Subcutaneous adipose tissue (tissue), 4 donors: Measurements from ENCODE around the gene NFKB2. TPM values are rescaled to one million over a fixed set of nuclear protein-coding genes. Genes with fewer than 3 reads are reported as not detected.

ENCODE experiments used
- CTCF ChIP-seq: fragments of 450-650 bp; IDR thresholded peaks from one replicate; pipeline ENCODE4 v1.5.1; 2016; ENCODE audit warnings: low read depth, mild to moderate bottlenecking, control low read depth, antibody characterized with exemption, moderate library complexity
- total RNA-seq, 4 donors: library from RNA; depleted of rRNA; stranded (reverse); fragments of >200 nt; gene quantifications; one replicate each; pipeline ENCODE4 v1.1.0, GENCODE V29; 2016

NFKB2 gene
- total RNA-seq, 4 donors from 2014 or later: 7.7 to 20.3 (median 12.4) TPM

GRCh38 chr10:102425444-102425843, 29.9 kb downstream of the NFKB2 start:
- TF ChIP-seq CTCF: no peak

GRCh38 chr10:102426803-102427287, 31.3 kb downstream of the NFKB2 start:
- no peak for TF ChIP-seq CTCF

GRCh38 chr10:102429468-102429867, 34.0 kb downstream of the NFKB2 start:
- no peak for TF ChIP-seq CTCF

GRCh38 chr10:102431452-102432124, 36.1 kb downstream of the NFKB2 start:
- no peak for TF ChIP-seq CTCF

GRCh38 chr10:102432162-102432950, 36.9 kb downstream of the NFKB2 start, which contains the start of gene CUEDC2:
CUEDC2 (minus strand) TSS chr10:102432574; CDS start chr10:102425188, 7,386 bp downstream.
- TF ChIP-seq CTCF: no peak

- no peak for TF ChIP-seq CTCF
Observed at GRCh38 chr10:102433619-102434046, 38.1 kb downstream of the NFKB2 start.
